Lower leg skin (tissue), 4 donors: ENCODE measurements around the gene MCAT. TPM values are rescaled to one million over a fixed set of nuclear protein-coding genes. Genes with fewer than 3 reads are reported as not detected.
A peak's percentile ranks its signal among the peaks of the same experiment; 100 is the strongest.

Source experiments
- DNase-seq, 2 donors: peaks; one replicate each; pipeline ENCODE4 v3.0.0-alpha.2; 2019; ENCODE audit warnings: low spot score in 2 of 2
- H3K4me3 ChIP-seq: fragments of 200-600 bp; sonication (generic); 2 replicates; pipeline ENCODE4 v1.5.1; 2017; ENCODE audit warnings: mild to moderate bottlenecking, low read depth; ENCODE audit not compliant: poor library complexity, severe bottlenecking
- POLR2A ChIP-seq, 2 donors: fragments of 450-650 bp; IDR thresholded peaks; one replicate each; pipeline ENCODE4 v1.6.1; 2016 to 2017; ENCODE audit warnings: antibody characterized with exemption in 2 of 2, mild to moderate bottlenecking in 1 of 2, moderate library complexity in 1 of 2
- WGBS, 2 donors: methylation state at CpG; one replicate each; pipeline ENCODE4 v1.1.5; 2018; 5-methylcytosine and 5-hydroxymethylcytosine counted together
- intact Hi-C: fragments of 100-400 bp; cut with DNase I; formaldehyde crosslinking; loops from one replicate; pipeline ENCODE4 v1.15.0; 2023; ENCODE audit warnings: low total_unique reads
- total RNA-seq, 4 donors: library from RNA; depleted of rRNA; stranded (reverse); fragments of >200 nt; gene quantifications; one replicate each; pipeline ENCODE4 v1.1.0, GENCODE V29; 2016
- TF ChIP-seq, protein P1 (sequence below), 3 donors: fragments of 450-650 bp; IDR thresholded peaks; one replicate each; pipeline ENCODE4 v1.5.1; 2016; ENCODE audit warnings: antibody characterized with exemption in 3 of 3, mild to moderate bottlenecking in 3 of 3, moderate library complexity in 2 of 3

MCAT gene
- total RNA-seq, 4 donors from 2014 or later: 21.5 to 28.1 (median 25.5) TPM

DNA sequence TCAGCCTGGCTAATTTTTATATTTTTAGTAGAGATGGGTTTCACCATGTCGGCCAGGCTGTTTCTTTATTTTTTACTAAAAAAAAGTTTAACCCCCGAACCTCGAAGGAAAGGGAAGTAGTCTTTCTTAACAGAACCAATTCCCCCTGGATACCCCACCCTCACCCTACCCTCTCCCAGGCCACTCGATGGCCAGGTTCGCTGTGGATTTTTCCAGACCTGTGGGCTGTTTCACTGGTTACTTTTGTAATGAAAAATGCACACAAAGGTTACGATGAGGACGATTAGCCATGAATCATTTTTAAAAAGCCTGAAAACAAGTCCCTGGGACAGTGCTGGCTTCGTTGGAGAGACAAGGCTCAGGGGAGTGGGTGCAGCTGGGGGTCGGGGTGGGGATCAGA, 10.7 kb upstream of the MCAT start:
- DNase-seq: no peak
- no peak overlapping the region for H3K4me3 ChIP-seq
- intact Hi-C loops: loop anchor here (2.0 kb wide), 1 partner anchor 25 kb away; no protein-coding TSS in a partner anchor
- no peak for TF ChIP-seq POLR2A (IDR thresholded peaks at IDR 0.05)
- TF ChIP-seq, protein P1, sequence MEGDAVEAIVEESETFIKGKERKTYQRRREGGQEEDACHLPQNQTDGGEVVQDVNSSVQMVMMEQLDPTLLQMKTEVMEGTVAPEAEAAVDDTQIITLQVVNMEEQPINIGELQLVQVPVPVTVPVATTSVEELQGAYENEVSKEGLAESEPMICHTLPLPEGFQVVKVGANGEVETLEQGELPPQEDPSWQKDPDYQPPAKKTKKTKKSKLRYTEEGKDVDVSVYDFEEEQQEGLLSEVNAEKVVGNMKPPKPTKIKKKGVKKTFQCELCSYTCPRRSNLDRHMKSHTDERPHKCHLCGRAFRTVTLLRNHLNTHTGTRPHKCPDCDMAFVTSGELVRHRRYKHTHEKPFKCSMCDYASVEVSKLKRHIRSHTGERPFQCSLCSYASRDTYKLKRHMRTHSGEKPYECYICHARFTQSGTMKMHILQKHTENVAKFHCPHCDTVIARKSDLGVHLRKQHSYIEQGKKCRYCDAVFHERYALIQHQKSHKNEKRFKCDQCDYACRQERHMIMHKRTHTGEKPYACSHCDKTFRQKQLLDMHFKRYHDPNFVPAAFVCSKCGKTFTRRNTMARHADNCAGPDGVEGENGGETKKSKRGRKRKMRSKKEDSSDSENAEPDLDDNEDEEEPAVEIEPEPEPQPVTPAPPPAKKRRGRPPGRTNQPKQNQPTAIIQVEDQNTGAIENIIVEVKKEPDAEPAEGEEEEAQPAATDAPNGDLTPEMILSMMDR (IDR thresholded peaks at IDR 0.05): no peak
- WGBS, 2 donors: 45 to 52% methylated on average over 9 of the region's 9 CpGs

DNA sequence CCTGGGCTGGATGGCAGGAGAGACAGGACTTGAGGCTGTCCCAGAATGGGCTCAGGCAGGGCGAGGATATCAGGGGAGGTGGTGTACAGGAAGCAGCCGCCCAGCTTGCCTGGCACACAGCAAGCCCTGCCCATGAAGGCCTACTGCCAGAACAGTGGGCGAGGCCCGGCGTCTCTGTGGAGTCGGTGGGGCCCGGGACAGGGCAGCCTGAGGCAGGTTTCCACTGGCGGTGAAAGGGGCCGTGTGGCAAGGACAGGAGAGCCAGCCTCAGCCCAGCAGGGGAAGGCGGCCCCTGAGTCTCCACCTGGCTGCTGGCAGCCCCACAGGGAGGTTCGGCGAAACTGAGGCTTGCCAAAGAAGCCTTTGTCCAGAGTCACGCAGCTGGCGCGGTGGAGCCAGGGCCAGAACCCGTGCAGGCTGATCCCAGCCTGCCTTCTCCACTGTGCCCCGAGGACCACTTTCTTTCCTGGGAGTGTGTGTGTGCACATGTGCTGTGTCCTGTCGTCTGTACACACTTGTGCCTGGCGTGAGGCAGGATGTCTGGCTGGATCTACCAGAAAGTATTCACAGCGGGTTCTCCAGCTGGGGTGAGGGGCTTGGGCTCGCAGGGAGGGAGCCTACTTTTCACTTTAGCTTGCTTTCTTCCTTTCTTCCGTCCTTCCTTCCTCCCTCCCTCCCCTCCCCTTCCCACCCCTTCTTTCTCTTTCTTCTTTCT, 9.3 kb upstream of the MCAT start:
- WGBS, 2 donors: 0 to 2% methylated on average over 20 to 22 of the region's 22 CpGs
- peak overlapping the region; percentile 85 for H3K4me3 ChIP-seq
- peak; percentile 82 to 95 for DNase-seq
- intact Hi-C loops: no loop called here
- TF ChIP-seq POLR2A (IDR thresholded peaks at IDR 0.05): no peak
- TF ChIP-seq, protein P1 (IDR thresholded peaks at IDR 0.05): no peak

DNA sequence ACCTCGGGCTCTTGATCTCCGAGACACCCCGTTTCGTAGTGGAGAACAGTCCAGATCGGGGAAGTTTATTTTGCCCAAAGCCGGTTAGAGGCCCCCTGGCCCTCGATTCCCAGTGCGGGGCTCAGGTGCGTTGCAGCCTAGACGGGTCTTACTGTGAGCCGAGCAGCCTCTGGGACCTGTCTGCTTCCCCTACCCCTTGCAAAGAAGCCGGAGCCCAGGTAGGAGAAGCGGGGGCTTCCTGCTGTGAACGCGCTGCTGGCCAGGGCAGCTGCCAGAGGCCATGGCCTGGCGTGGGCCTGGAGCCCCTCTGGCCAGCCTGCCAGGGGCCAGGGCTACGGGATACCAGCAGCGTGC, 8.8 kb upstream of the MCAT start:
- TF ChIP-seq, protein P1 (IDR thresholded peaks at IDR 0.05): no peak
- no peak for TF ChIP-seq POLR2A (IDR thresholded peaks at IDR 0.05)
- peak overlapping the region; percentile 85 for H3K4me3 ChIP-seq
- DNase-seq: no peak
- 3% methylated on average over 6 of the region's 18 CpGs; no CpG with 5 or more reads in 1 of the 2 donors for WGBS, 2 donors
- intact Hi-C loops: no loop called here

DNA sequence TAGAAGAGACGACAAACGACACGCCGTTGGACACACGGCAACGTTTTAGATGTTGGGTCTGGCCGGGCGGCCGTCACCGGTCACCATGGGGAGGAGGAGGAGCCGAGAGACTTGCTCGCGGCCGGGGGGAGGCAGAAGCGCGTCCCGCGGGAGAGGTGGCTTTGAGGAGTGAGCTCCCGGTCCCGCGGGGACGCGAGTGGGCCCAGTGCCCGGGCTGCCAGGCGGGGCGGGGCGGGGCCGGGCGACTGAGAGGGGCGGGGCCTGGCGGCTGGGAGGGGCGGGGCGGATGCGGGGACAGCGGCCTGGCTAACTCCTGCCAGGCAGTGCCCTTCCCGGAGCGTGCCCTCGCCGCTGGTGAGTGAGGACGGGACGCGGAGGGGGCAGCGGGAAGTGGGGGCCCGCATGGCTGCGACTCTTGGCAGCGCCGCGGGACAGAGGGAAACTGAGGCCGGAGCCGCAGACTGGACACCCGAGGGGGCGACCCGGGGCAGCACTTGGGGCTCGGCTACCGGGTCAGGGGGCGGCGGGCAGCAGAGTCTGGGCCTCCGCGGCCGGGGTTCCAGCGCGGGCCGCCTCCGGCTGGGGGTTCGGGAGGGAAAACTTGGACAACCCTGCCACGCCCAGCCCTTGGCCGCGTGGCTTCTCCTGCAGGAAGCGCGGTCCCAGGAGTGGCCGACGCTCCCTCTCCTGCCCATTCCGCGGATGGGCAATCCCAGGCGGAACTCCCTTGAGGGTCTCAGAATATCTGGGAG, 8.2 kb upstream of the MCAT start, which contains the start of gene TSPO:
TSS of gene TSPO (plus strand) at position 309 of the 752 bp plus-strand sequence. CDS start 7,680 bp downstream, outside the sequence.
- TF ChIP-seq, protein P1 (IDR thresholded peaks at IDR 0.05): no peak
- no peak for TF ChIP-seq POLR2A (IDR thresholded peaks at IDR 0.05)
- peak; percentile 59 to 96 for DNase-seq
- intact Hi-C loops: no loop called here
- 1% methylated on average over 30 to 37 of the region's 75 CpGs for WGBS, 2 donors
- peak within 1 kb of the TSS; percentile 85 for H3K4me3 ChIP-seq

DNA sequence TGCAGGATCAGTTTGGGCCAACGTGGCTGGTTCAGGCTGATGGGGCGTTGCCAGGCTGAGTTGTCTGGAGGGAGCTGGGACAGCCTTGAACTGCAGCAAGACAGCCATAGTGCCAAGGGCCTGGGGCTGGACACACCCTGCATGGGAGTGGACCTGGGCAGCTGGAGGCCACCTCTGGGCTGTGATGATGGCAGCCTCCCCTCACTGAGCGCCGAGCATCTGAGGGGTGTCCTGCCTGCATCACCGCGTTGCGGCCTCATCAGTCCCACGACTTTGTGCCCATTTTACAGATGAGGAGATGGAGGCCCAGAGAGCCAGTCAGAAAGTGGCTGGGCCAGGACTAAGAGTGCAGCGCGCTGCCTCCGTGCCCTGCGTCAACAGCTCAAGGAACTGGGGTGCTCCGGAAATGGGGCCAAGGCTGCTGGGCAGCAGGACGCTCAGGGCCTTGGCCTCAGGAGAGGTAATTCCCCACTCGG, 7.6 kb upstream of the MCAT start:
- no peak for TF ChIP-seq POLR2A (IDR thresholded peaks at IDR 0.05)
- TF ChIP-seq, protein P1 (IDR thresholded peaks at IDR 0.05): no peak
- intact Hi-C loops: no loop called here
- 65 to 76% methylated on average over 9 to 13 of the region's 15 CpGs for WGBS, 2 donors

More for the DNA sequence above, 7.6 kb upstream of the MCAT start:
- peak overlapping the region; percentile 85 for H3K4me3 ChIP-seq
- no peak for DNase-seq
